Measurements from ENCODE around the gene NOS3.
"Not testable (repeated sequence)": the region's sequence is repeated elsewhere in the genome, so short reads cannot be mapped to it uniquely, and the experiment has no call there.

Gene NOS3

GRCh38 chr7:151035902-151036301, 45.1 kb downstream of the NOS3 start:
- no peak for DNase-seq (ENCODE audit: low read depth)
- TF ChIP-seq, protein P1, sequence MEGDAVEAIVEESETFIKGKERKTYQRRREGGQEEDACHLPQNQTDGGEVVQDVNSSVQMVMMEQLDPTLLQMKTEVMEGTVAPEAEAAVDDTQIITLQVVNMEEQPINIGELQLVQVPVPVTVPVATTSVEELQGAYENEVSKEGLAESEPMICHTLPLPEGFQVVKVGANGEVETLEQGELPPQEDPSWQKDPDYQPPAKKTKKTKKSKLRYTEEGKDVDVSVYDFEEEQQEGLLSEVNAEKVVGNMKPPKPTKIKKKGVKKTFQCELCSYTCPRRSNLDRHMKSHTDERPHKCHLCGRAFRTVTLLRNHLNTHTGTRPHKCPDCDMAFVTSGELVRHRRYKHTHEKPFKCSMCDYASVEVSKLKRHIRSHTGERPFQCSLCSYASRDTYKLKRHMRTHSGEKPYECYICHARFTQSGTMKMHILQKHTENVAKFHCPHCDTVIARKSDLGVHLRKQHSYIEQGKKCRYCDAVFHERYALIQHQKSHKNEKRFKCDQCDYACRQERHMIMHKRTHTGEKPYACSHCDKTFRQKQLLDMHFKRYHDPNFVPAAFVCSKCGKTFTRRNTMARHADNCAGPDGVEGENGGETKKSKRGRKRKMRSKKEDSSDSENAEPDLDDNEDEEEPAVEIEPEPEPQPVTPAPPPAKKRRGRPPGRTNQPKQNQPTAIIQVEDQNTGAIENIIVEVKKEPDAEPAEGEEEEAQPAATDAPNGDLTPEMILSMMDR (IDR thresholded peaks at IDR 0.05; ENCODE audit: control insufficient read depth, extremely low read depth, insufficient read depth), result no peak
- H3K4me3 ChIP-seq (ENCODE audit: low read depth, low read length), result no peak overlapping the region

DNA sequence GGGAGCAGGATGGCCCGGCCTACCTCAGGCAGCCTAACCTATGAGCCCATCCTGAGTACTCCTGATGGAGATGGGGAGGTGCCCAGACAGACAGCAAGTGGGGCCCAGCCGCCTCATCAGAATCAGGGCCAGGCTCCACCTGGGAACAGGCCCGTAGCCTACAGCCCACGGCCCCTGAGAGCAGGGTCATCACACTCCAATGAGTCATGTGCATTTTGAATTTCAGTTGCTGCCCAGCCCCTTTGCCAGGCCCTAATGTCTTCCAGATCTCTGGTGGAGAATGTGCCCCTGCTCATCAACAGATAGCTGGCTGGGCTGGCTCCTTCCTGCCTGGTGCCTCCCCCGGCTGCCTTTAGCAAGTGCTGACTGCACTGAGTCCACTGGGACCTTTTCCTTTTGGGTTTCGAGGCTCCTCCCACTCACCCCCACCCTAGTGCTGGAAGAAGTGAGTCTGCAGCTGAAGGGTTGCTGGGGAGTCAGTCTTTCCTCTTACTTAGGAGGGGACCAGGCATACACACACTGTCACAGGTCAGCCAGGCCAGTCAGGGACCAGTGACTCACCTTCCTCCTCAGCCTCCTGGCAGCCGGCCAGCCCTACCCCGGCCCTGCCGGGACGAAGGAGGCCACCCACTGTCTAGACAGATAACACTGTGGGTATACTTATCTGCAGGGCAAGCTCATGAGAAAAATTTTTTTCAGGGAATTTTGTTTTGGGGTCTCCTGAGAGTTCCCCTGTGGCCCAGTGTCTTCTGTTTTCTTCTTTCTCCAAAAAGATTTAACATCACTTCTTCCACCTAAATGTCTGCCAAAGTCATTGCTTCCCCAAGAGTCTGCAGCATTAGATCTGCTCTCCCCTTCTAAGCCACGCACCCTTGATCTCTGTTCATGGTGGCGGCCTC, 48.4 kb downstream of the NOS3 start:
- H3K4me3 ChIP-seq (ENCODE audit: low read depth, low read length), result no peak overlapping the region
- DNase-seq (ENCODE audit: low read depth), result no peak
- TF ChIP-seq, protein P1 (IDR thresholded peaks at IDR 0.05; ENCODE audit: control insufficient read depth, extremely low read depth, insufficient read depth), result no peak

- TF ChIP-seq, protein P1 (IDR thresholded peaks at IDR 0.05; ENCODE audit: control insufficient read depth, extremely low read depth, insufficient read depth), result no peak
- no peak for DNase-seq (ENCODE audit: low read depth)
- no peak overlapping the region for H3K4me3 ChIP-seq (ENCODE audit: low read depth, low read length)
Observed at GRCh38 chr7:151039850-151040548, 49.2 kb downstream of the NOS3 start.

DNA sequence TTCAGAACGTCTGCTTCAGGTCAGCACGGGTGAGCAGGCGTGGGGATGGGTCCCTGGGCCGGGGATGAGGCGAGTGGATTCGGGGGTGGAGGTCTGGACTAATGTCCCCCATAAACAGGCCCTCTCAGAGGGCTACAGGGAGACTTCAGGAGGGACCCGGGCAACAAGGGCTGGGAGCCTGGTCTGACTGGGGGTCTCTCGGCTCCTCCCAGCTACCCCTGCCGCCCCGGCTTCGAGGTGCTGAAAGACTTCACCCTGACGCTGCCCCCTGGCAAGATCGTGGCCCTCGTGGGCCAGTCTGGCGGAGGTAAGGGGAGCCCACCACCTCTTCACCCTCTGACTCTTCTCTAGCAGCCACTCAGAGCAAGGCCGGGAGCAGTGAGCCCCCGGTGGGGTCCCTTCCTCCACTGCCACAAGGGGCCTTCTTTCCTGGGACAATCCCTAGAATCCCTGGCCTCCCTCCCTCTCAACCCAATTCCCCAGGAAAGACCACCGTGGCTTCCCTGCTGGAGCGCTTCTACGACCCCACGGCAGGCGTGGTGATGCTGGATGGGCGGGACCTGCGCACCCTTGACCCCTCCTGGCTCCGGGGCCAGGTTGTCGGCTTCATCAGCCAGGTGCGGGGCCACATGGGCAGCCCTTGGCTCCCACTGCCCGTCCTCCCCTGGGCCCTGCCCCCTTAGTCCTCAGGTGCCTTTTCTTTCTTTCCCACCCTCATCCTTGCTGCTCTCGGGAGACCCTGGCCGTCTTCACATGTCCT, 50.0 kb downstream of the NOS3 start:
- TF ChIP-seq, protein P1 (IDR thresholded peaks at IDR 0.05; ENCODE audit: control insufficient read depth, extremely low read depth, insufficient read depth), result no peak
- H3K4me3 ChIP-seq (ENCODE audit: low read depth, low read length), result no peak overlapping the region
- no peak for DNase-seq (ENCODE audit: low read depth)

GRCh38 chr7:151043449-151043848, 52.6 kb downstream of the NOS3 start:
- H3K4me3 ChIP-seq (ENCODE audit: low read depth, low read length); DNase-seq (ENCODE audit: low read depth): not testable (repeated sequence)

DNA sequence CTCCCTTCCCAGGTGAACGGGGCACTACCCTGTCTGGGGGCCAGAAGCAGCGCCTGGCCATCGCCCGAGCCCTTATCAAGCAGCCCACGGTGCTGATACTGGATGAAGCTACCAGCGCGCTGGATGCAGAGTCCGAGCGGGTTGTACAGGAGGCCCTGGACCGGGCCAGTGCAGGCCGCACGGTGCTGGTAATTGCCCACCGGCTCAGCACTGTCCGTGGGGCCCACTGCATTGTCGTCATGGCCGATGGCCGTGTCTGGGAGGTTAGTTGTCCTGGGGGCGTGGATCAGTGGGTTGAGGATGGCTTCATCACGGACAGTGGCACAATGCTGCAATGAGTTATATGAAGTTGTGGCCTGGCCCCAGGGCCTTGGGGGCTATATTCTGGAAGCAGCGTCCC, 53.1 kb downstream of the NOS3 start:
- DNase-seq (ENCODE audit: low read depth), result no peak
- no peak overlapping the region for H3K4me3 ChIP-seq (ENCODE audit: low read depth, low read length)
- TF ChIP-seq, protein P1 (IDR thresholded peaks at IDR 0.05; ENCODE audit: control insufficient read depth, extremely low read depth, insufficient read depth), result no peak

DNA sequence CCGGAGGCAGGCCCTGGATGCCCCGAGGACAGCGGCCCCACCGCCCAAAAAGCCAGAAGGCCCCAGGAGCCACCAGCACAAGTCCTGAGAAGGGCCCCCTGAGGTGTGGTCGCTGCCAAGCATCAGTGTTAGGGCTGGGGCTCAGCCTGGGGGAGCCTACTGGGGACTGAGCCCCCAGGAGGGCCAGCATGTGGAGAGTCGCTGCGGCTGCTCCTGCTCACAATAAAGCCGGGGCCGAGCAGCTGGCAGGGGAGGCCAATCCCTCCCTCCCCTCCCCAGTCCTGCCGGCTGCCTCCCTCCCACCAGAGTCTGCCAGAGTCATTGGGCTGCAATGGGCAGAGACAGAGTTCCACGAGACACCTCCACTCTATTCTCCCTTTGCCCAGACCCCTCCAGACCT, 54.4 kb downstream of the NOS3 start:
- DNase-seq (ENCODE audit: low read depth), result no peak
- H3K4me3 ChIP-seq (ENCODE audit: low read depth, low read length), result no peak overlapping the region
- TF ChIP-seq, protein P1 (IDR thresholded peaks at IDR 0.05; ENCODE audit: control insufficient read depth, extremely low read depth, insufficient read depth), result no peak
